DOHH2 (cell line): Measurements from ENCODE around the gene RGS9.
A peak's percentile ranks its signal among the peaks of the same experiment; 100 is the strongest.

Source experiments
- H3F3A ChIP-seq: fragments of 200-600 bp; sonication (generic), shearing (Covaris generic); 2 replicates; pipeline ENCODE4 v1.6.0; 2016; ENCODE audit warnings: antibody characterized with exemption, mild to moderate bottlenecking; ENCODE audit not compliant: control insufficient read depth, insufficient read depth
- H3K27ac ChIP-seq: fragments of 200-600 bp; sonication (generic); 2 replicates; pipeline ENCODE4 v1.5.1; 2014; ENCODE audit warnings: low read depth, mild to moderate bottlenecking, low read length, moderate library complexity
- H3K27me3 ChIP-seq: fragments of 200-600 bp; sonication (generic); 2 replicates; pipeline ENCODE4 v1.6.1; 2014; ENCODE audit warnings: mild to moderate bottlenecking, low read length, mixed read lengths; ENCODE audit not compliant: control insufficient read depth
- H3K36me3 ChIP-seq: fragments of 200-600 bp; sonication (generic); 2 replicates; pipeline ENCODE4 v1.6.1; 2014; ENCODE audit warnings: mild to moderate bottlenecking, low read length, moderate library complexity, mixed read lengths; ENCODE audit not compliant: control insufficient read depth
- H3K4me1 ChIP-seq: fragments of 200-600 bp; sonication (generic); 2 replicates; pipeline ENCODE4 v1.6.1; 2014; ENCODE audit warnings: mild to moderate bottlenecking, low read length, mixed read lengths; ENCODE audit not compliant: control insufficient read depth
- H3K4me2 ChIP-seq: fragments of 200-600 bp; sonication (generic); 2 replicates; pipeline ENCODE4 v1.6.0; 2014; ENCODE audit warnings: mild to moderate bottlenecking, low read length, moderate library complexity
- H3K4me3 ChIP-seq: fragments of 200-600 bp; sonication (generic); 2 replicates; pipeline ENCODE4 v1.5.1; 2014; ENCODE audit warnings: mild to moderate bottlenecking, low read length, mixed read lengths
- H3K79me2 ChIP-seq: fragments of 200-600 bp; sonication (generic); 2 replicates; pipeline ENCODE4 v1.6.1; 2014; ENCODE audit warnings: mild to moderate bottlenecking, low read length, mixed read lengths; ENCODE audit not compliant: control insufficient read depth
- H3K9me2 ChIP-seq: fragments of 200-600 bp; sonication (generic); replicated peaks from 2 replicates; pipeline ENCODE4 v1.6.1; 2014; ENCODE audit warnings: mild to moderate bottlenecking, low read length, mixed read lengths; ENCODE audit not compliant: control insufficient read depth
- H3K9me3 ChIP-seq: fragments of 200-600 bp; sonication (generic); 2 replicates; pipeline ENCODE4 v1.6.1; 2014; ENCODE audit warnings: antibody characterized with exemption, low read length, mixed read lengths; ENCODE audit not compliant: control insufficient read depth, insufficient read depth
- H4K20me1 ChIP-seq: fragments of 200-600 bp; sonication (generic); 2 replicates; pipeline ENCODE4 v1.6.0; 2014; ENCODE audit warnings: low read depth, mild to moderate bottlenecking, antibody characterized with exemption, low read length, moderate library complexity; ENCODE audit not compliant: control insufficient read depth, insufficient read depth
- CTCF ChIP-seq: fragments of 200-600 bp; sonication (generic); IDR thresholded peaks from one replicate; pipeline ENCODE4 v1.5.1; 2014; ENCODE audit warnings: antibody characterized with exemption, mild to moderate bottlenecking, low read depth, low read length; ENCODE audit not compliant: poor library complexity, severe bottlenecking
- EZH2phosphoT487 ChIP-seq: fragments of 200-600 bp; sonication (generic); IDR thresholded peaks from 2 replicates; pipeline ENCODE4 v1.6.1; 2017; ENCODE audit warnings: borderline replicate concordance, mild to moderate bottlenecking, antibody characterized with exemption, low read length, moderate library complexity, mixed read lengths

The RGS9 gene

GRCh38 chr17:65103431-65103830 lies 33.7 kb upstream of the RGS9 start:
- Histone ChIP-seq H4K20me1 (no peaks in the 10 kb centered on the region), H3K4me3 (peak overlapping the region; percentile 27), H3K4me1 (peaks cover 49% of the 10 kb centered on the region), H3K4me2 (peak overlapping the region; percentile 41), H3K27ac (no peak overlapping the region), H3K9me3 (no peaks in the 10 kb centered on the region), H3K27me3 (no peaks in the 10 kb centered on the region), H3K36me3 (peaks cover 32% of the 10 kb centered on the region), H3K79me2 (peaks cover 41% of the 10 kb centered on the region), H3F3A (peaks cover 8% of the 10 kb centered on the region; the same call in 1 of the 2 replicates), H3K9me2 (no peaks in the 10 kb centered on the region)
- TF ChIP-seq CTCF (no peak), EZH2phosphoT487 (no peak)

- Histone ChIP-seq H3K4me3 (peak overlapping the region; percentile 27; the same call in 1 of the 2 replicates), H3K9me3 (no peaks in the 10 kb centered on the region), H3K27ac (no peak overlapping the region), H3K27me3 (no peaks in the 10 kb centered on the region), H3F3A (peaks cover 7% of the 10 kb centered on the region; the same call in 1 of the 2 replicates), H4K20me1 (no peaks in the 10 kb centered on the region), H3K4me2 (peak overlapping the region; percentile 41), H3K4me1 (peaks cover 49% of the 10 kb centered on the region), H3K79me2 (peaks cover 41% of the 10 kb centered on the region), H3K9me2 (no peaks in the 10 kb centered on the region), H3K36me3 (peaks cover 34% of the 10 kb centered on the region)
- TF ChIP-seq EZH2phosphoT487, result no peak
- TF ChIP-seq CTCF, result no peak
Observed at GRCh38 chr17:65103896-65104295, 33.3 kb upstream of the RGS9 start.

GRCh38 chr17:65104541-65104940 lies 32.6 kb upstream of the RGS9 start:
- Histone ChIP-seq H3K79me2 (peaks cover 41% of the 10 kb centered on the region), H3K9me3 (no peaks in the 10 kb centered on the region), H3K27me3 (no peaks in the 10 kb centered on the region), H3K4me2 (peak overlapping the region; percentile 41), H3K4me1 (peaks cover 43% of the 10 kb centered on the region), H3F3A (0 out of 2 replicates have a peak, but pooled peaks cover under 1% of the 10 kb centered on the region), H4K20me1 (no peaks in the 10 kb centered on the region), H3K9me2 (no peaks in the 10 kb centered on the region), H3K4me3 (peak overlapping the region; percentile 22; the same call in 1 of the 2 replicates), H3K36me3 (peaks cover 41% of the 10 kb centered on the region), H3K27ac (no peak overlapping the region)
- TF ChIP-seq EZH2phosphoT487 (no peak), CTCF (no peak)
